Neutrophil (primary cell): Measurements from ENCODE around the gene RHOBTB1.

Experiments
- H3K27ac ChIP-seq: fragments of 200-600 bp; sonication (generic); 2 replicates; pipeline ENCODE4 v1.5.1; 2016; ENCODE audit warnings: mild to moderate bottlenecking, moderate library complexity
- H3K27me3 ChIP-seq: fragments of 200-600 bp; sonication (generic); 2 replicates; pipeline ENCODE4 v1.6.0; 2016; ENCODE audit warnings: mild to moderate bottlenecking
- H3K36me3 ChIP-seq: fragments of 200-600 bp; sonication (generic); 2 replicates; pipeline ENCODE4 v1.5.1; 2017
- H3K4me1 ChIP-seq, 2 experiments: fragments of 200-600 bp in 1 of 2; sonication (generic) in 1 of 2; 1 replicate in 1 of 2; 2 replicates in 1 of 2; pipeline versions ENCODE4 v1.5.1 to v1.6.1; 2013 to 2016; ENCODE audit warnings: low read depth in 1 of 2, low read length in 1 of 2, mild to moderate bottlenecking in 1 of 2, moderate library complexity in 1 of 2; ENCODE audit not compliant: control insufficient read depth in 1 of 2, insufficient read depth in 1 of 2
- H3K4me3 ChIP-seq, 2 experiments: fragments of 200-600 bp in 1 of 2; sonication (generic) in 1 of 2; 1 replicate in 1 of 2; 2 replicates in 1 of 2; pipeline ENCODE4 v1.5.1; 2013 to 2016; ENCODE audit warnings: low read depth in 1 of 2, low read length in 1 of 2, mild to moderate bottlenecking in 1 of 2, moderate library complexity in 1 of 2
- H3K9me3 ChIP-seq: fragments of 200-600 bp; sonication (generic); 2 replicates; pipeline ENCODE4 v1.5.1; 2016
- TF ChIP-seq, protein P1 (sequence below): fragments of 200-600 bp; sonication (generic); IDR thresholded peaks from 2 replicates; pipeline ENCODE4 v1.5.1; 2016; ENCODE audit warnings: antibody characterized with exemption

RHOBTB1 gene

DNA sequence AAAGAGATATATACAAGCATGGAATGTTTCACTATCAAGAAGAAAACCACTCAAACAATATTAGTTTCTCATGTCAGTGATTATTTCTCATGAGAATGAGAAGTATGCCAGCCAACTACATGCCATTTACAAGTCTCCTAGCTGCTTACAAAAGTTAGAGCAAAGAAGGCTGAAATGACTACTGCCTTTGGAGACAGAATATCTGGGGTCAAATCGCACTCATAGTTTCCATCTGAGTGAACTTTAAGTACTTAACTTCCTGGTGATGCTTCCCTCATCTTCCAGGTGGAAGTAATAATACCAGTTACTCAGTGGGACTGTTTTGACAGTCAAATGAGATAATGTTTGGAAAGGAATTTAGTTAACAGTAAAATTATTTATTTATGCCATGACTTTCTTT is 42.0 kb upstream of the RHOBTB1 start:
- TF ChIP-seq, protein P1, sequence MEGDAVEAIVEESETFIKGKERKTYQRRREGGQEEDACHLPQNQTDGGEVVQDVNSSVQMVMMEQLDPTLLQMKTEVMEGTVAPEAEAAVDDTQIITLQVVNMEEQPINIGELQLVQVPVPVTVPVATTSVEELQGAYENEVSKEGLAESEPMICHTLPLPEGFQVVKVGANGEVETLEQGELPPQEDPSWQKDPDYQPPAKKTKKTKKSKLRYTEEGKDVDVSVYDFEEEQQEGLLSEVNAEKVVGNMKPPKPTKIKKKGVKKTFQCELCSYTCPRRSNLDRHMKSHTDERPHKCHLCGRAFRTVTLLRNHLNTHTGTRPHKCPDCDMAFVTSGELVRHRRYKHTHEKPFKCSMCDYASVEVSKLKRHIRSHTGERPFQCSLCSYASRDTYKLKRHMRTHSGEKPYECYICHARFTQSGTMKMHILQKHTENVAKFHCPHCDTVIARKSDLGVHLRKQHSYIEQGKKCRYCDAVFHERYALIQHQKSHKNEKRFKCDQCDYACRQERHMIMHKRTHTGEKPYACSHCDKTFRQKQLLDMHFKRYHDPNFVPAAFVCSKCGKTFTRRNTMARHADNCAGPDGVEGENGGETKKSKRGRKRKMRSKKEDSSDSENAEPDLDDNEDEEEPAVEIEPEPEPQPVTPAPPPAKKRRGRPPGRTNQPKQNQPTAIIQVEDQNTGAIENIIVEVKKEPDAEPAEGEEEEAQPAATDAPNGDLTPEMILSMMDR, result no peak
- no peaks in the 10 kb centered on the region for H3K9me3 ChIP-seq
- no peak overlapping the region for H3K27ac ChIP-seq
- no peaks in the 10 kb centered on the region for H3K27me3 ChIP-seq
- H3K4me1 ChIP-seq, result no peaks in the 10 kb centered on the region
- H3K4me3 ChIP-seq, result no peak overlapping the region
- H3K36me3 ChIP-seq, result no peaks in the 10 kb centered on the region

DNA sequence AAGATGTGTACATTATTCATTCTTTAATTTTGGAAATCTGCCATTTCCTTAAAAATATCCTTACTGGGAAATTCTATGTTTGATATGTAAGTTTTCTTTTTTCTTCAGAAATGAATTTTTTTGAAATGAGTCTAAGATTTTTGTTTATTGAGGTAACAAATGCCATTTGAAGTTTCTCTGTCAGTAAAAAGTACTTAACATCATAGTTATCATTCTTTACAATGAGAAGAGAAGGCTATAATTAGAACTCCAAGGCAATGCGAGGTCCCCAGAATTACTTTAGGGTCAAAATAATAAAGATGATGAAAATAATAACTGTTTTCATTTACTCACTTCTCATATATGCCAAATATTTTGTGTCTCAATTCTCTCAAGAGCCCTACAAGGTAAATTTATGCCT is 37.0 kb upstream of the RHOBTB1 start:
- TF ChIP-seq, protein P1, result no peak
- Histone ChIP-seq H3K9me3 (no peaks in the 10 kb centered on the region), H3K4me1 (no peaks in the 10 kb centered on the region), H3K27ac (no peak overlapping the region), H3K36me3 (no peaks in the 10 kb centered on the region), H3K27me3 (no peaks in the 10 kb centered on the region), H3K4me3 (no peak overlapping the region)

DNA sequence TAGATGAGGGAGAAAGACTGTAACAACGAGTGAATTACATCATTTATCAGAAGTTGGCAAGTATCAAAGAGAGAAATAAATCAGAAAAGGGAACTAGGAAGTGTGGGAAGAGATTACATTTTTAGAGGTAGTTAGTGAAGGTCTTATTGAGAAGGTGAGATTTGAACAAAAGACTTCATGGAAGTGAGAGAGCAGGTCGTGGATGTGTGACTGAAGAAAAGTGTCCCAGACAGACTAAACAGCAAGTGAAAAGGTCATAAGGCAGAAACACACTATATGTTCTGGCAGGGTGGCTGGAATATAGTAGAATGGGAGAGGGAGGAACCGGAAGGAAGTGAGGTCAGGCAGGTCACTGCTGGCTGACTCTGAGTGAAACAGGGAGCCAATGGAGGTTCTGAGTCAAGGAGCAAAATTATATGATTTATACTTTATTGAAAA is 35.7 kb upstream of the RHOBTB1 start:
- Histone ChIP-seq H3K27me3 (no peaks in the 10 kb centered on the region), H3K36me3 (no peaks in the 10 kb centered on the region), H3K4me3 (no peak overlapping the region), H3K9me3 (no peaks in the 10 kb centered on the region), H3K4me1 (no peaks in the 10 kb centered on the region), H3K27ac (no peak overlapping the region)
- TF ChIP-seq, protein P1, result no peak

DNA sequence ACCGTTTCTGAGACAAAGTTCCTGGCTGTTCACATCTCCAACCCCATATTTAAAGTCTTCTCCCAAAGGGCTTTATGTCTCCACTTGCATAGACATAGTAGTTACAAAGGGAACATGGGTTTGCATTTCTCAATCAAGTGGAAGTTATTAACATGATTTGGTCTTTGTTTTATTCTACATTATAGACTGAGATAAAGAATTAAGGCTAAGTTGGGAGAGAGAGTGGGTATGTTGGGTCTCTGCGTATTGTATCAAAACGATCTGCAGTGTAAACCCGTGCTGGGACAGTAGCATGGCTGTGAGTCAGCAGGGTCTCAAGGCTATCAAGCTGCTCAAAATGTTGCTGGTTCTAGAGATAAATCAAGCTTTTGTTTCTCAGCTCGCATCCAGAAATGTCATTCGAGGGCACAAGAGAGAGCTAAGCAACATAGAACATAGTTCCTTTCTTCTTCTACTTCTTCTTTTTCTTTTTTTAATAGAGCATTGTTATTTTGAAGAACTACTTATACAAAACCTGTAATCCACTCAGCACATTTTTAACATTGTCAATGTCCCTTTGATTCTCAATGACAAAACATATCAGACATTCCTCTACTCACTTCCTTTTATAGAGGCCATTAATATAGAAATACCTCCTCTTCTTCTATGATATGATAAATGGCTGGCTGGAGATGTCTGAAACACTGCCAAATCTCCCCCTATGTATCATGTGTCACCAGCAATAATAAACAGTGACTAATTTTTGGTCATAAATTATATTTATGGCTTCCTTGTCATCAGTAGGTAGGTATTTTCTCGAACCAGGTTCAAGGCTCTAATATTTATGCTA is 34.5 kb upstream of the RHOBTB1 start:
- no peak overlapping the region for H3K4me3 ChIP-seq
- no peaks in the 10 kb centered on the region for H3K9me3 ChIP-seq
- TF ChIP-seq, protein P1, result no peak
- H3K27ac ChIP-seq, result no peak overlapping the region
- H3K27me3 ChIP-seq, result no peaks in the 10 kb centered on the region
- no peaks in the 10 kb centered on the region for H3K36me3 ChIP-seq
- H3K4me1 ChIP-seq, result no peaks in the 10 kb centered on the region

DNA sequence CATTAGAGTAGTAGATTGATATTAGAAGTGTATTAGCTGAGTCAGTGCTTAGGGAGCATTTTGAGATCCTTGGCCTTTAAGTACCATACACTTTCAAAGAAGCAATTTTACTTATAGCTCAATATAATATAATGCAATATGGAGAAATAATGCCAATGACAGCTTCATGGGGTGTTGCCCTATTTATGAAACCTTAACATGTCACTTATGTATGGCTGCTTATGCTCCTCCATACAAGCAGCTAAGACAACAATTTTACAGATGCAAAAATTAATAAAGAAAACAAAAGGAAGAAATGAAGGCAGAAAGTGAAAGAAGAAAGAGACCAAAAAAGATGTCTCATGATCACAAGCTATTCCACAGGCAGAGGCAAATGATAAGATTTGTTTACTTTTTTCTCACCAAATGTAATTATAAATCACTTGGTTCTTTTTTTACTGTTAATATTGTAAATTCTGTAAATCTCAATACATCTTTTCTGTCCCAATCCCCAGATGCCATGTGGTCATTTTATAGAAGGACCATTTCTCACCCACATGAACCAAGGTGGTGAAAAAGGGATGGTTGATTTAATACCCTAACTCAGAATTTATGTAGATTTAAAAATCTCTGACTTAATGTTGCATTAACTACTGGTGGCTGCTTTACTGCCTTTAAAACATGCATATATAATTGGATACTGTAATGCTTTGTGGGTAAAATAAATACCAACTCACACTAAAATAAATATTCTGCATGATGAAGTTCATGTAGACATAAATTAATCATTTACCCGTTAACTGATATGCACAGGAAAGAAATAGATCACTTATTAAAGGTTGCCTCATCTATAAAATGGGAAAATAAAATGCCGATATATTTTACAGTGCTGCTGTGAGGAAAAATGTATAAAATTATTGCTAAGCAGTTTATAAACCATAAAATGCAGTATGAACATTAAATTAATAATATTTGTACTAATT is 33.5 kb upstream of the RHOBTB1 start:
- no peaks in the 10 kb centered on the region for H3K27me3 ChIP-seq
- TF ChIP-seq, protein P1, result no peak
- no peak overlapping the region for H3K4me3 ChIP-seq
- no peak overlapping the region for H3K27ac ChIP-seq
- H3K36me3 ChIP-seq, result no peaks in the 10 kb centered on the region
- H3K4me1 ChIP-seq, result no peaks in the 10 kb centered on the region
- no peaks in the 10 kb centered on the region for H3K9me3 ChIP-seq
